Cortex of kidney (tissue), 1 donor: ENCODE measurements around the gene KBTBD4.
"Not testable (repeated sequence)": the region's sequence is repeated elsewhere in the genome, so short reads cannot be mapped to it uniquely, and the experiment has no call there.

Experiments used
- DNase-seq: peaks from one replicate; lab custom pipeline; 2025; lab: John Stamatoyannopoulos, UW

The KBTBD4 gene

DNA sequence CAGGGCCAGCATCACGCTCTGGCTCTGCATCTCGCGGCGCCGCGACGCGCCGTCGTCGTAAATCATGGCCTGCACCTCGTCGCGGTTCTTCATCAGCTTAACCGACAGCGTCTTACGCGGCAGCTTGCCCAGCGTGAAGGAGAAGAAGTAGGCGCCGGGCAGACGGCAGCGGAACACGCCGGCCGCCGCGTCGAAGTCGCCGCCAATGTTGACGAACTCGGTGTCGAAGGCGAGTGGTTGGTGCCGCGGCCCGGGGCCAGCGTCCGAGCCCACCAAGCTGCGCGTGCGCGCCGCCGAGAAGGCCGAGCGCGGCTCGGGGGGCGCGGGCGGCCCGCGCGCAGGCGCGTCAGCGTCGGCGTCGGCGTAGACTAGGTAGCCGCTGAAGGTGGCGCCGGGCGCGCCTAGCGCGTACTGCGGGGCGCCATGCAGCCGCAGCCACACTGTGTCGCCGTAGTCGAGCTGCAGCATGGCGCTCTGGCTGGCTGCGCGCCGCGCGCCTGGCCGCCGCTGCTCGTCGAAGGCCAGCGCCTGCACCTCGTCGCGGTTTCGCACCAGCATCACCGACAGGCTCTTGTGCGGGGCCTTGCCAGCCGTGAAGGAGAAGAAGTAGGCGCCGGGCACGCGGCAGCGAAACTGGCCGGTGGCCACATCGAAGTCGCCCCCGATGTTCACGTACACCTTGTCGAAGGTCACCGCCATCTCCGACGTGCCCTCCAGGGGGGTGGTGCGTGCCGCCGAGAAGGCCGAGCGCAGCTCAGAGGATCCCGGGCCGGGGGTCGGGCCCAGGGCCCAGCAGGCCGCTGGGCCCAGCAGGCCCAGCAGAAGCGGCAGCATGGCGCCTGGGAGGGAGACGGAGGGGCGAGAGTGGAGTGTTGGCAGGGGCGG, 11.4 kb upstream of the KBTBD4 start:
- no peak for DNase-seq

GRCh38 chr11:47589584-47589976, 10.8 kb upstream of the KBTBD4 start:
- DNase-seq: no peak

DNA sequence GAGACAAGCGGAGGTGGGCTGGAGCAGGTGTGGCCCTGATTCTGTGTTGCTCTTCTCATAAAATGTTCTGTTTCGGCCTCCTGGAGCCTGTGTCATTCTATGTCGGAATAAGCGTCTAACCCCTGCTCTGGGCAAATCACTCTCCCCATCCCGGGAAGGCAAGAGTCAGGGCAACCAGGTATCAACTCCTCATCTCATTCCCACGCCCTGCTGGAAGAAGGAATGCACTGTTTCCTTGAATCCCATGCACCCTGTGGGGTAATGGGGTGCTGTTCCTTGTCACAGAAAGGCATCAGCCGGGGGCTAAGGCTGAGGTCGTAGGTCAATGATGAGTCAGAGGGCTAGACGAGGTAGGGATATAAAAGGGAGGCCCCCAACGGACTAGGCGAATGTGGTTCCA, 10.3 kb upstream of the KBTBD4 start:
- DNase-seq: no peak

DNA sequence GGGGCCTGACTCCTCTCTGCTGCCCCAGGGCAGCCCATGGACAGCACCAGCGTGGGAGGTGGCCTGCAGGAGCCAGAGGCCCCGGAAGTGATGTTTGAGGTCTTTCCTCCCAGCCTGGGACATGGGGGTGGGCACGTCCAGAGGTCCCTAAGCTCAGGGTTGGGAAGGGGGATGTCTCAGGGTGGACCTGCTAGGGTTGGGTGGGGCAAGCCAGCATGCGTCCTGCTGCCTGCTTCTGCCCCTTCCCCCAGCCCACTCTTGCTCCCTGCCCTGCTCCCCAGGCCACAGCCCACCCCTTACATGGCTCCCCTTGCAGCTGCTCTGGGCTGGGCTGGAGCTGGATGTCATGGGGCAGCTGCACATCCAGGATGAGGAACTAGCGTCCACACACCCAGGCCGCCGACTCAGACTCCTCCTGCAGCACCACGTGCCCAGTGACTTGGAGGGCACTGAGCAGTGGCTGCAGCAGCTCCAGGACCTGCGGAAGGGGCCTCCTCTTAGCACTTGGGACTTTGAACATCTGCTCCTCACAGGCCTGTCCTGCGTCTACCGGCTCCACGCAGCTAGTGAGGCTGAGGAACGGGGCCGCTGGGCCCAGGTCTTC, 9.1 kb upstream of the KBTBD4 start:
- DNase-seq: no peak

- DNase-seq: no peak
Measured at GRCh38 chr11:47587039-47587716, 8.4 kb upstream of the KBTBD4 start.

- DNase-seq: no peak
Measured at GRCh38 chr11:47586098-47586855, 7.5 kb upstream of the KBTBD4 start, which contains the start of gene FAM180B. Gene FAM180B, plus strand, starts transcription at chr11:47586678. Its CDS starts 91 bp downstream, at chr11:47586769.

DNA sequence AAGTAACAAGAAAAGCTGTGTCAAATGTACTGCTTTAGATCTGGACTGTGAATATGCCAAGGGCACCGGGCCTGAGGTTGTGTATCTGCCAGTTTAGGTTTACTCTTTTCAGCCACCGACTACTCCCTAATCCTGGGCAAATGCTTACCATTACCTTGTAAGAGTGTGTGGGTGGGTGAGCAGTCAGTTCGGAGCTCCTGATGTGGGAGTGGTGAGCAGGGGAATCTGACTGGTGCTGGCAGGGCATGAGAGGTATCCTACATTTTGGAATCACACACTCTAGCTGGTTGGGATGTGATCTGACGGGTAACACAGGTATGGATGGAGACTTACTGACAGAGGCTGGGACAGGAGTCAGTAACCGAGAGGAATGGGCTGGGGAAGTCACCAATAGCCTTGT, 5.1 kb upstream of the KBTBD4 start:
- DNase-seq: no peak

- DNase-seq: no peak
Measured at GRCh38 chr11:47577460-47578041, 1.2 kb downstream of the KBTBD4 start.

GRCh38 chr11:47573321-47573720, 5.4 kb downstream of the KBTBD4 start:
- no peak for DNase-seq

DNA sequence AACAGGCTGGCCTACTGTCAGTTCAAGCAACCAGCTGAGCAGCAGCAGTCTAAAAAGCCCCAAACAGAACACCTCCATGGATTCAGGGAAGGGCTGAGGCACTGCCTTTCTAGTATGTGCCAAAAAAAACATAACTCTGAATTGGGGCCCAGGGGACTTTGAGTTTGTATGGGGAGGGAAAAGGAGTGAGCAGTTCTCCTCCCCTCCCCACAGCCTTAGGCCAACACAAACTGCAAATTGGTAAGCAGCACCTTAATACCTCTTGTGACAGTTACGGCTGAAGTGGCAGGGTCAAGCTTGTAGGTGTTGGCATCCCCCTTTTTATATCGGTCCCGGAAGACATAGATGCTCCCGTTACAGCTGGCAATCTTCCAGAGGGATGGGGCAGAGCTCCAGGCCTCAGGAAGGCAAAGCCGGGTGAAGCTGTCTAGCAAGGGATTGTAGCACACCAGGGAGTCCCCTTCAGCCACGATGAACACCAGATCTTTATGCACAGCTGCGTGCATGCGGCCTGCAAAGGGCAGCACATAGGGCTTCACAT, 6.0 kb downstream of the KBTBD4 start:
- no peak for DNase-seq

GRCh38 chr11:47571895-47572294, 6.9 kb downstream of the KBTBD4 start:
- no peak for DNase-seq

DNA sequence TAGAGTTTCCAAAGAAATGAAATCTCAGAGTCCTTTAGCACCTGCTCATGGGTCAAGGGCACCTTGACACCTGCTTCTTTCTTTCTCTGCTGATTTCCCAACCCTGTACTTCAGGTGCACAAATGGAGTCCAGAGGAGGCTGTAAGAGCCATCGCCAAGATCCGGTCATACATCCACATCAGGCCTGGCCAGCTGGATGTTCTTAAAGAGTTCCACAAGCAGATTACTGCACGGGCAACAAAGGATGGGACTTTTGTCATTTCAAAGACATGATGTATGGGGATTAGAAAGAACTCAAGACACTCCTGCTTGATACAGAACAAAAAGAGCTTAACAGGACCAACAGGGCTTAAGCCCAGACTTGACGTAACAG, 7.4 kb downstream of the KBTBD4 start:
- no peak for DNase-seq

GRCh38 chr11:47570651-47571356, 8.0 kb downstream of the KBTBD4 start:
- DNase-seq: no peak

GRCh38 chr11:47569646-47570045, 9.1 kb downstream of the KBTBD4 start:
- no peak for DNase-seq

DNA sequence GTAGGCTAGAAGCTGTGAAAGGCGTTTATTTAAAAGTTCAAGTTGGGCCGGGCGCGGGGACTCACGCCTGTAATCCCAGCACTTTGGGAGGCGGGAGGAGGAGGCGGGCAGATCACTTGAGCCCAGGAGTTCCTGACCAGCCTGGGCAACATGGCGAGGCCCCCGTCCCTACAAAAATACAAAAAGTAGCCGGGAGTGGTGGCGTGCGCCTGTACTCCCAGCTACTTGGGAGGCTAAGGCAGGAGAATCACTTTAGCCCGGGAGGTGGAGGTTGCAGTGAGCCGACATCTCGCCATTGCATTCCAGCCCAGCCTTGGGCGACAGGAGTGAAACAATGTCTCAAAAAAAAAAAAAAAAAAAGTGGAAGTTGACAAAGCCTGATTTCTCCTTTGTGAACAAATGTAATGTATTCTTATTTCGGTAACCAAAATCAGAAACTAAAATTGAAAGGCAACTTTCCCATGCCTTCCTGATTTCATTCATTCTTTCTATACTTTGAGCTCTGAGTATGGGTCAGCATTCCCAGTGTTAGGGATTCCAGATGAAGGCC, 12.5 kb downstream of the KBTBD4 start:
- DNase-seq: no peak

DNA sequence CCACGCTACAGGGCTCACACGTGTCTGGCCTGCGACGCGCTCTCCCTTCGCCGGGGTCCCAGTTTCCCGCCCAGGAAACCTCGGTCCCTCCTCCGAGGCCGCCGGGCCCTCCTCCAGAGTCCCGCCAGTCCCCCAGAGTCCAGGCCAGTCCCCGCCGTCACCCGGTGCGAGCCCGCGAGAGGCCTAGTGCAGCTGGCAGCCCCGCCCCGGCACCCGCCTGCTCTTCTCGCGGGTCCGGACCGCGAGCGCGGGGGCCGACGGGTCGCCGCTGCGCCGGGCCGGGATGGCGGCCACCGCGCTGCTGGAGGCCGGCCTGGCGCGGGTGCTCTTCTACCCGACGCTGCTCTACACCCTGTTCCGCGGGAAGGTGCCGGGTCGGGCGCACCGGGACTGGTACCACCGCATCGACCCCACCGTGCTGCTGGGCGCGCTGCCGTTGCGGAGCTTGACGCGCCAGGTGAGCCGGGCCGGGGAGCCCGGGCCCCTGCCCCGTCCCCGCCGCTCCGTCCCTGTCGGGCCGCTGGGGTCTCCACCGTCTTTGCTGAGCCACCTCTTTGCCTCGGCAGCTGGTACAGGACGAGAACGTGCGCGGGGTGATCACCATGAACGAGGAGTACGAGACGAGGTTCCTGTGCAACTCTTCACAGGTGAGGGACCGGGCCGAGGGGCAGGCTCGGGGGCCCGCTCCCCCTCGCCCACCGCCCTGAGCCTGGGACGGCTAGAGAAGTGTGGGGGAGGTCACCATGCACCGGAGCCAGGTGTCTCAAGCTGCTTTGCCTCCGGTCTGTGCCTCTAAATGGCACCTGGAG, 13.2 kb downstream of the KBTBD4 start, which contains the start of gene PTPMT1:
Gene PTPMT1, plus strand, starts transcription at position 260 of the 809 bp plus-strand sequence. Its CDS starts 24 bp downstream, at position 284.
- DNase-seq: no peak

DNA sequence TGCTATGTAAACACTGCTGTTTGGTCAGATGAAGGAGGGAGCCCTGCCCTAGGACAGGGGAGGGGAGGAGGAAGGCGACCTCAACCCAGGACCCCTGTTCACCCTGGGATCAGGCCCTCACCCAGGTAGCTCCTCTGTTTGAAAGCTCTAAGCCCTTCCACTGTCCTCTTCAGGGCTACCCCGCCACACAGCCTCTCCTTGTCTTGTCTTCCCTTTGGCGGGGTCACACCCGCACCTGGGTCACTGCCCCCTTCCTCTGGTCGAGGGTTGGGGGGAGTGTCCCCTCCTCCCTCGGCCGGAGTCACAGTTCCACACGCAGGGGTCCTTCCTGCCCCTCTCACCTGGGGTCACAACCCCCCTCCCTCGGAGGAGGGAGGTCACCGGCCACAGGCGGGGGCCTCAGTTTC, 13.8 kb downstream of the KBTBD4 start:
- DNase-seq: no peak

GRCh38 chr11:47564366-47564765, 14.4 kb downstream of the KBTBD4 start:
- DNase-seq: not testable (repeated sequence)

- not testable (repeated sequence) for DNase-seq
Measured at GRCh38 chr11:47562393-47562792, 16.4 kb downstream of the KBTBD4 start.

DNA sequence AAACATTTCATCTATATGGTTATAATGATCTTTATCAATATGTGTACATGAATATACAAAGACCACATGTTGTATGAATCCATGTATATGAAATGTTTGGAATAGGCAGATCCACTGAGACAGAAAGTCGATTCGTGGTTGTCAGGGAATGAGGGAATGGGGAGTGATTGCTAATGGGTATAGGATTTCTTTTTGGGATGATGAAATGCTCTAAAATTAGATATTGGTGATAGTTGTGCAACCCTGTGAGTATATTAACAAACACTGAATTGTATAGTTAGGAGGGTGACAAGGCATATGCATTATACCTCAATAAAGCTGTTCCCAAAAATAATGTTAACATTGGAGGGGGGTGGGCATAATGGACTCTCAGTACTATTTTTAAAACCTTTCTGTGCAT, 18.3 kb downstream of the KBTBD4 start:
- DNase-seq: no peak
